Adrenal gland (tissue), 5 donors: ENCODE measurements around the gene KRT31.

Experiments used
- POLR2A ChIP-seq, 2 donors: fragments of 450-650 bp; IDR thresholded peaks; one replicate each; pipeline ENCODE4 v1.6.1; 2017; ENCODE audit warnings: antibody characterized with exemption in 2 of 2, mild to moderate bottlenecking in 2 of 2, moderate library complexity in 1 of 2
- TF ChIP-seq, protein P1 (sequence below), 6 experiments: fragments of 450-650 bp in 4 of 6; fragments of 200-600 bp in 2 of 6; sonication (generic) in 1 of 6; IDR thresholded peaks; 1 replicate in 5 of 6; 2 replicates in 1 of 6; pipeline versions ENCODE4 v1.5.1 to v1.8.0; 2016 to 2021; ENCODE audit warnings: antibody characterized with exemption in 6 of 6, mild to moderate bottlenecking in 2 of 6, moderate library complexity in 1 of 6
- donor health status: DM: no; HTN: no; CAD: no.

DNA sequence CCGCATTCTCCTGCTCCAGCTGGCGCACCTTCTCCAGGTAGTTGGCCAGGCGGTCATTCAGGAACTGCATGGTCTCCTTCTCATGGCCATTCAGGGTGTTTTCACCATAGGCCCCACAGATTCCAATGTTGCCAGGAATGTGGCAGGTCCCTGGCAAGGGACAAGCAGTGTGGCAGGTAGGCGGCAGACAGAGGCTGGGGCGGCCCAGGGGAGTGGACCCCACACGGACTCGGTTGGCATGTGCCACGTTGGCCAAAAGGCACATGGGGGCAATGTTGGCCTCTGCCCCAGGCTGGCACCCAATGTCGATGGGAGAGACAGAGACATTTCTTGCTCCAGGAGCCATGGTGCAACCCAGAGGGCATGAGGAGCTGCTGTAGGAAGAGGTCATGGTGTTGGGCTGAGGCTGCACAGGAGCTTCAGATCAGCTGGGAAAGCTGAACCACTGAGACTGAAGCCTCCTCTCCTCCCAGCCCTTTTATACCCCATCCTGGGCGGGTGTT is 43.2 kb upstream of the KRT31 start, which contains the start of gene KRT38:
- TF ChIP-seq, protein P1, sequence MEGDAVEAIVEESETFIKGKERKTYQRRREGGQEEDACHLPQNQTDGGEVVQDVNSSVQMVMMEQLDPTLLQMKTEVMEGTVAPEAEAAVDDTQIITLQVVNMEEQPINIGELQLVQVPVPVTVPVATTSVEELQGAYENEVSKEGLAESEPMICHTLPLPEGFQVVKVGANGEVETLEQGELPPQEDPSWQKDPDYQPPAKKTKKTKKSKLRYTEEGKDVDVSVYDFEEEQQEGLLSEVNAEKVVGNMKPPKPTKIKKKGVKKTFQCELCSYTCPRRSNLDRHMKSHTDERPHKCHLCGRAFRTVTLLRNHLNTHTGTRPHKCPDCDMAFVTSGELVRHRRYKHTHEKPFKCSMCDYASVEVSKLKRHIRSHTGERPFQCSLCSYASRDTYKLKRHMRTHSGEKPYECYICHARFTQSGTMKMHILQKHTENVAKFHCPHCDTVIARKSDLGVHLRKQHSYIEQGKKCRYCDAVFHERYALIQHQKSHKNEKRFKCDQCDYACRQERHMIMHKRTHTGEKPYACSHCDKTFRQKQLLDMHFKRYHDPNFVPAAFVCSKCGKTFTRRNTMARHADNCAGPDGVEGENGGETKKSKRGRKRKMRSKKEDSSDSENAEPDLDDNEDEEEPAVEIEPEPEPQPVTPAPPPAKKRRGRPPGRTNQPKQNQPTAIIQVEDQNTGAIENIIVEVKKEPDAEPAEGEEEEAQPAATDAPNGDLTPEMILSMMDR (IDR thresholded peaks at IDR 0.05), result no peak
- no peak for TF ChIP-seq POLR2A (IDR thresholded peaks at IDR 0.05)
